Measurements from ENCODE around the gene EXOSC2.

EXOSC2 gene

DNA sequence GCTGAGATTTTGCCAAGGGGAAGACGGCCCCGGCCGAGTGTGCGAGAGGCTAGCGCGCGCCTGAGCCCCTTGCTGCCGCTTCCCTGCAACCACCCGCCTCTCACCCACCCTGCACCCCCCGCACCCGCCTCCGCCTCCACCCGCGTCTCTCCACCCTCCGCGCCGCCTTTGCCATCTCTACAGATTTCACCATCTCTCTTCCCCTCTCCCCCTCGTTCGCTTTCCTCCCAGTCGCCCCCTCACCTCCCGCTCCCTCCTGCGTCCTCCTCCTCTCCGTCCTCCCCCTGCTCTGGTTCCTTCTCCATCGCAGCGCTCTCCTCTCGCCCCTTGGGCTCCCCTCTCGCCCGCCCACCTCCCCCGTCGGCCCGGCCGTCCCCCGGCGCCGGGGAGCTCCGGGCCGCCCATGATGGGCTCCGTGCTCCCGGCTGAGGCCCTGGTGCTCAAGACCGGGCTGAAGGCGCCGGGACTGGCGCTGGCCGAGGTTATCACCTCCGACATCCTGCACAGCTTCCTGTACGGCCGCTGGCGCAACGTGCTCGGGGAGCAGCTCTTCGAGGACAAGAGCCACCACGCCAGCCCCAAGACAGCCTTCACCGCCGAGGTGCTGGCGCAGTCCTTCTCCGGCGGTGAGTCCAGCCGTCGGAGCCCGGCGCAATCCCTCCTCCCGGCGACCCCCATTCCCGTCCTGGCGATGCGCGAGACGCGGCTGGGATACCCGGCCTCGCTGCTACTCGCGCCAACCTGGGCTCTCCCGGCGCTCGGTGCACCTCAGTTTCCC lies 29.1 kb upstream of the EXOSC2 start, which contains the start of gene PRDM12:
TSS of gene PRDM12 (plus strand) at position 344 of the 778 bp plus-strand sequence. CDS start at position 404, 60 bp downstream.
- DNase-seq: no peak
- no peak within 1 kb of the TSS for H3K27ac Mint-ChIP-seq
- peaks cover 94% of the 10 kb centered on the region for H3K27me3 Mint-ChIP-seq

DNA sequence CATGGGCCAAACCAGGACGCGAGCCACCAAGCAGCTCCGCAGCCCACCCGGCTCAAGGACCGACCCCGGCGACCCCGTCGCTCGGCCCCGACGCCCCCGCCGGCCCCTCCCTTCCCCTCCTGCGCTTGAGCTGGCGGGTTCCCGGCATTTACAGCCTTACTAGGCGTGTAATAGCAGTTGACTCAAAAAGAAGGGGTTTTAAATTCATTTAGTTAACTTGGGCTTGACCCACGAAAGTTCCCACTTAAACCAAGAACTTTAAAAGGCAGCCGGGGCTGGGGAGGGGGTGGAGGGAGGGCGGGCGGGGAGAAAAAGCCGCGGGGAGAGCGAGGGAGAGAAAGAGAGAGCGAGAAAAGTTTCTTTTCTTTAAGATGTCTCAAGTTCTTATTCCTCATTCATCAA lies 28.6 kb upstream of the EXOSC2 start:
- Mint-ChIP-seq H3K27me3 (peaks cover 89% of the 10 kb centered on the region), H3K4me1 (peaks cover 56% of the 10 kb centered on the region), H3K27ac (no peak overlapping the region), H3K4me3 (peak overlapping the region in 1 of 2 donors; percentile 70), H3K9me3 (no peaks in the 10 kb centered on the region)
- DNase-seq (no peak), ATAC-seq (no peak)

More for the DNA sequence above, 29.1 kb upstream of the EXOSC2 start, which contains the start of gene PRDM12:
- Mint-ChIP-seq H3K9me3 (no peaks in the 10 kb centered on the region), H3K4me1 (peaks cover 62% of the 10 kb centered on the region), H3K4me3 (peak within 1 kb of the TSS; percentile 54 to 70)
- no peak for ATAC-seq

DNA sequence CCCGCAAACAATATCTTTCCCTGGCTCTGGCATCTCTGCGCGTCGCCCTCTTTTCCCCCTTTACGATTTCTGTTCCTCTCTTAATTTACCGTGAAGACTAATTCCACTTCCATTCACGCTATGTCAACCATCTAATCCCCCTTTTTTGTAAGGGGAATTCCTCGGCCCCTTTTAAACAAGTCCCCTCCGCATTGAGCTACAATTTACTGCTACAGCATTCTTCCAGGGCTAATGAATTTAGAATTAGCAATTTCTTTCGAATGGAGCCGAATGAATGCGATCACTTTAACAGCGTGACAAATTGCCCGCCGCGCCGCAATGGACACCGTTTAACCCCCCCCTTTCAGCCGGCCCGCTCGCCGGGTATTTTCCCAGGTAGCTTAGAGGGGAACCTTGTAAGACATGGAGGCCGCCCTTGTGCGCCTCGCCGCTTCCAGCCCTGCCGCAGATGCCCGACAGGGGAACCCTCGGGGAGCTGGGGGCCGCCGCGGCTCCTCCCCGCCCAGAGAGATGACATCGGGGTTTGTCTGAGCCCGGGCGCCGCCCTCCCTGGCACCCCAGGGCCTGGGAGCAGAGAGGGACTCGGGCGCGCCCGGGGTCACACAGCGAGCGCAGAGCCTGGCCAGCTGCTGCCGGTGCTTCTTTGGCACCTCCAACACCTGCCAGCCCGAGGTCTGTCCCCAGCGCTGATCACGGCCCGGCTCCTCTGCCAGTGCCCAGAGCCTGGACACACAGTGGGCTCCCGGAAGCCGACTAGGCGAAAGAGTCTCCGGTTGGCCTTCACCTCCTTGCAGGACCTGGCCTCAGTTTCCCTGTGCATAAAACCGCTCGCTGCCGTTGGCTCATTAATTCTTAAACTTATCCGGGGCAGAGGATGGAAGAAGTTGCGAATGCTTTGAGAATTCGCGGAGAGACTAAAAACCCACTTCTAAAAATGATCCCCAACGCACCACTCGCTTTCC lies 27.9 kb upstream of the EXOSC2 start:
- ATAC-seq (no peak), DNase-seq (no peak)
- Mint-ChIP-seq H3K27ac (peak overlapping the region in 1 of 2 donors; percentile 85), H3K4me3 (peak overlapping the region; percentile 31 to 70), H3K27me3 (peaks cover 82% of the 10 kb centered on the region), H3K9me3 (no peaks in the 10 kb centered on the region), H3K4me1 (peaks cover 53% of the 10 kb centered on the region)

DNA sequence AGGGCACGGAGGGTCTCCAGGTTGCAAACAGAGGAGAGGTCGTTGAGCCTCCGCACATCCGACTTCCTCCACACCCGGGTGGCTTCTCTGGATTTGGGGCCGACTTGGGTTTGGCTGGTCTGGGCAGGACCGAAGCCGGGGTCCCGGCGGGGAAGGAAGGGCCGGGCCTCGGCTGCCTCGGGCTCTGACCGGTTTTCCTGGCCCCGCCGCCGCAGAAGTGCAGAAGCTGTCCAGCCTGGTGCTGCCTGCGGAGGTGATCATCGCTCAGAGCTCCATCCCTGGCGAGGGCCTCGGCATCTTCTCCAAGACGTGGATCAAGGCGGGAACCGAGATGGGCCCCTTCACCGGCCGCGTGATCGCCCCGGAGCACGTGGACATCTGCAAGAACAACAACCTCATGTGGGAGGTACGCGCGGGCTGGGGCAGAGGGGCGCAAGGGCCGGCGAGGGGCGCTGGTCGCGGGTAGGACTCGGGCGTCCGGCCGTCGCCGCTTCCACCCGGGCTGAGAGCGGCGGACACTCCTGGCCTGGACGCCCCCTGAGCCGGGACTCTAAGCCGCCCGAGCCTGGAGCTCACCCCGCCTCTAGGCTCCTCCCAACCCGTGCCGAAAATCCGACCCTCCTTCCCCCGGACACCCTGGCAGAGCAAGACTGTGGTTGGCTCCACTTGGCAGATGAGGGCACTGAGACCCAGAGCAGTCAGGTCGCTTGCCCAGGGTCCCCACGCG lies 27.0 kb upstream of the EXOSC2 start:
- Mint-ChIP-seq H3K27me3 (peaks cover 73% of the 10 kb centered on the region), H3K27ac (no peak overlapping the region)

DNA sequence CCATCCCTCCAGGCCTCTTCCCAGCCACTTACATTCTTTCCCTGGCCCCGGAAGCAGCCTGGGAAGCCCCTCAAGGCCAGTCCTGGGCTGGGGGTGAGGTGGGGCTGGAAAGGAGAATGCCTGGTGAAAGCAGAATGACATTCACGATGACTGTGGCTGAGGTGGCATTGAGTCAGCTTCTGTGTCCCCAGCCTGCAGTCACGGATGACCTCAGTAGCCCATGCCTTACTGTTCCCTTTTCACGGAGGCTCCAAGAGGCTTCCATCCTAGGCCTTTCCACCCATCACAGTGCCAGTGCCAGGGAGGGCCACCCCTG lies 26.5 kb upstream of the EXOSC2 start:
- no peak for DNase-seq
- H3K27ac Mint-ChIP-seq: no peak overlapping the region
- peaks cover 41% of the 10 kb centered on the region for H3K4me1 Mint-ChIP-seq
- H3K4me3 Mint-ChIP-seq: no peak overlapping the region
- no peaks in the 10 kb centered on the region for H3K9me3 Mint-ChIP-seq
- H3K27me3 Mint-ChIP-seq: peaks cover 68% of the 10 kb centered on the region
- ATAC-seq: no peak

More for the DNA sequence above, 27.0 kb upstream of the EXOSC2 start:
- Mint-ChIP-seq H3K4me3 (no peak overlapping the region), H3K9me3 (no peaks in the 10 kb centered on the region), H3K4me1 (peaks cover 46% of the 10 kb centered on the region)
- DNase-seq (no peak), ATAC-seq (no peak)

DNA sequence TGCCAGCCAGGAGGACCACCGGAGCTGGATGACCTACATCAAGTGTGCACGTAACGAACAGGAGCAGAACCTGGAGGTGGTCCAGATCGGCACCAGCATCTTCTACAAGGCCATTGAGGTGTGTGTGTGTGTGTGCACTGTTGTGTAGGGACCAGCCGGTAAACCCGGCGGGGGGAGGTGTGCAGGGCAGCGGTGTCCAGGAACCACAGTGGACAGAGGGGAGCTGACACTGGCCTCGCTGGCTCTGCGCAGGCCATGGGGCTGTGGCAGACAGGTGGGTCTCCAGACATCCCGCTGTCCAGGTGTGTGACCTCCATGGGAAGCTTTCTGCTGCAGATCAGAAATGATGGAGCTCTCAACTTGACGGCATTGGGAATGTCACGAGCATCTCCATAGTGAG lies 25.4 kb upstream of the EXOSC2 start:
- H3K9me3 Mint-ChIP-seq: no peaks in the 10 kb centered on the region
- no peak overlapping the region for H3K27ac Mint-ChIP-seq
- peaks cover 29% of the 10 kb centered on the region for H3K4me1 Mint-ChIP-seq
- peaks cover 57% of the 10 kb centered on the region for H3K27me3 Mint-ChIP-seq
- DNase-seq (no peak), ATAC-seq (no peak)
- no peak overlapping the region for H3K4me3 Mint-ChIP-seq

DNA sequence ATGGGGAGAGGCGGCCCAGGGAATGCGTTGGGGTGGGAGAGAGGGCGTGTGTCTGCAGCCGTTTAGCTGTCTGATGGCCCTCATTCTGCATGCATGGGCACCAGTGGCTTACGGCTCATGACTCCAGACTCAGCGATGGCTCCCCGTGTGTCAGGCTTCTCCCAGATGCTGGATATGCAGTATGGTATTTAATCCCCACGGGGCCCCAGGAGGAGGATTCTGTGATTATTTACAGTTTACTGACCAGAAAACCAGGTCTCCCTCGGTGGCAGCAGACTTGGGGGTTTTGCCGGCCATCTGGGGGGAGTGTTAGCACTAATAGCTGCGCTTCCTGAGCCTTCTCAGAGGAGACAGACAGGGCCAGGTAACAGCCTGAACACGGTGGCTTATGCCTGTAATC lies 24.9 kb upstream of the EXOSC2 start:
- DNase-seq: no peak
- Mint-ChIP-seq H3K9me3 (no peaks in the 10 kb centered on the region), H3K27me3 (peaks cover 52% of the 10 kb centered on the region), H3K4me3 (no peak overlapping the region), H3K4me1 (peaks cover 27% of the 10 kb centered on the region), H3K27ac (no peak overlapping the region)
- no peak for ATAC-seq

DNA sequence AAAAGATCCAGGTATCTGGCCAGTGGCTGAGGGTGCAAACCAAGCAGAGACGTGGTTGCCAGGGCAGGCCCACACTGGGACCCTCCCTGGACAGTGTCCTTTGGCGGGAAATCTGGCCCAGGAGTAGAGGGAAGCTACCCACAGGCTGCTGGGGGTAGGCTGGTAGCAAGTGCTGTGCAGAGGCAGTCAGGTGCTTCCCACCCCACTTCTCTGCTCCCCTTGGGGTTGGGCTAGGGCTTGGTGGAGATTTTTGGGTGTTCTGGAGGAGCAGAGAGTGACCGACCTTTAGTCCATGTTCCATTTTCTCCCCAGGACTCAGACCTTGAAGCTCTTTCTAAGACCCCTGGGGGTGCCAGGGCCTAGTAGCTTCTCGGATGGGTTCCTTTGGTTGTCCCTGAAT lies 23.6 kb upstream of the EXOSC2 start:
- H3K4me1 Mint-ChIP-seq: peaks cover 16% of the 10 kb centered on the region
- H3K27me3 Mint-ChIP-seq: peaks cover 39% of the 10 kb centered on the region
- DNase-seq (no peak), ATAC-seq (no peak)
- no peaks in the 10 kb centered on the region for H3K9me3 Mint-ChIP-seq
- H3K4me3 Mint-ChIP-seq: no peak overlapping the region
- no peak overlapping the region for H3K27ac Mint-ChIP-seq

DNA sequence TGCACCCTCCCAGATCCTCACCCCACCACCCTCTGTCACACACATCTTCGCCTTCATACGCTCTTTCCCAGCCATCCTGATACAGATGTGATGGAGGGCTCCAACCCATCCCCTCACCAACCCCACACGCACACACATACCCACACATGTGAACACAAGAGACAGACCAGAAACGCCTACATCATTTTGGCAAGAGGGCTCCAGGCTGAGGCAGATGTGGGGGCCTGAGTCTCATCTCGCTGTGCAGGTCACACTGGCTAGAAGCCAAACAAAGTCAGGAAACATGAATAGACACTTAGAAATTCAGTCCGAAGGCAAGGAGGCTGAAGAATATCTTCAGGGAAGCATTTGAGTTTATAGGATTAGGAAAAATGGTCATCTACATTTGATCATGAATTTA lies 22.9 kb upstream of the EXOSC2 start:
- Mint-ChIP-seq H3K27me3 (peaks cover 32% of the 10 kb centered on the region), H3K9me3 (no peaks in the 10 kb centered on the region), H3K27ac (no peak overlapping the region), H3K4me3 (no peak overlapping the region), H3K4me1 (peaks cover 9% of the 10 kb centered on the region)
- ATAC-seq: no peak
- no peak for DNase-seq

DNA sequence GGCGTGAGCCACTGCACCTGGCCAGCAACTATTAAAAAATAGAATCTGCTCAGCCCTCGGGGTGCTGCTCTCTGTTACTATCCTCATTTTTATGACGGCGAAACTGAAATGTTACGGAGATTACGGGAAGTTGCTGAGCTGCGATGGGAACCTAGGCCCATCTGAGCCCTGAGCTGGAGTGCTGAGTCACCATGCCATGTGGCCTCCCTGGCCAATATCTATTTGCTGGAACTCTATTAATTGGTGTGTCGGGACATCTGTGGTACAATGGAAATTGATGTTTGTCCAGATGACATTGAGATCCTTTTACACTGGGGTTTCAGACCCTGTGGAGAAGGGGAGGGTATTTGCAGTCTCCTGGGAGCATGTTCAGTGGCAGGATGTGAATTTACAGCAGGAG lies 21.1 kb upstream of the EXOSC2 start:
- ATAC-seq: no peak
- peaks cover 14% of the 10 kb centered on the region for H3K27me3 Mint-ChIP-seq
- H3K4me3 Mint-ChIP-seq: no peak overlapping the region
- no peaks in the 10 kb centered on the region for H3K9me3 Mint-ChIP-seq
- no peak for DNase-seq
- H3K4me1 Mint-ChIP-seq: no peaks in the 10 kb centered on the region
- H3K27ac Mint-ChIP-seq: no peak overlapping the region

DNA sequence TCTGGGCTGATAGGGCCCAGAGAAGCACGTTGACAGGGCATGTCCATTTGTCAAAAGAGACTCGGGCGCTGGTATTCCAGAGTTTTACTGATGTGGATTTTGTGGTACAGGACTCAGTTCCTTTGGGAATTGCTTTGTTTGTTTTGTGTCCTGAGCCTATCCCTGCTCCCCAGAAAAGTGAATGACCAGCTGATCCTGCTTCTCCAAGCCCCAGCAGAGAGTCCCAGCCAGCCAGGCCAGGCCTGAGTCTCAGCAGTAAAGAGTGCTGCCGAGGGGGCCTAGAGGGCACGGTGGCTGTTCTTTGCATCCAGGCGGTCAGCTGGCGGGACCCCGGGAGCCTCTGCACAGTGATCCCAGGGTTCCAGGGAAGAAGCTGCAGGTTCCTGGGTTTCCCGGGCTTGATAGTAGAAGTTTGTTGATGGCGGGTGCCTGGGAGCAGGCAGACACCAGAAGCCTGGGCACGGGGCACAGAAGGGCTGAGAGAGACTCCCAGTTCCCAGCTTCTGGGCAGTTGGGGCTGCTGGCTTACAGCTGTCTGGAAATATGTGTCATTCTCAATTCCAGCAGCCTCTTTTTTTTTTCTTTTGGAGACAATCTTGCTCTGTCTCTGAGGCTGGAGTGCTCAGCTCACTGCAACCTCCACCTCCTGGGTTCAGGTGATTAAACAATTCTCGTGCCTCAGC lies 20.5 kb upstream of the EXOSC2 start:
- peaks cover 9% of the 10 kb centered on the region for H3K27me3 Mint-ChIP-seq
- DNase-seq (no peak), ATAC-seq (no peak)
- no peaks in the 10 kb centered on the region for H3K4me1 Mint-ChIP-seq
- H3K4me3 Mint-ChIP-seq: no peak overlapping the region
- H3K27ac Mint-ChIP-seq: no peak overlapping the region
- H3K9me3 Mint-ChIP-seq: no peaks in the 10 kb centered on the region

DNA sequence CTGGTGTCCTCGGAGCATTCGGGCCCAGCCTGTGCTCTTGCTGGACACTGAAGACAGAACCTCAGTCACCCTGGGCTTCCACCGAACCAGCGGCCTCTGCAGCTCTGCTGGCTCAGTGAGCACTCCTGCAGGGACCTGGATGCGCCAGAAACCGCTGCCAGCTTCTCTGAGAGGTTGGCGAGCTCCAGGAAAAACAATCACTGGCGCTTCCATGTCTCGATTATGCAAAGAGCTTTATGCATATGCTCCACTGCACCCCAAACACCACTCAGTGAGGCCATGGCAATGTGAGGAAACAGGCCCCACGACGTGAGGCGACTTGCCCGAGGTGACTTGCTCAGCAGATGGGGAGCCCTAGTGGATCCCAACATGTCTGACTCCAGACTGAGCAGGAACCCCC lies 18.2 kb upstream of the EXOSC2 start:
- peaks cover 24% of the 10 kb centered on the region for H3K27me3 Mint-ChIP-seq
- H3K4me3 Mint-ChIP-seq: no peak overlapping the region
- no peaks in the 10 kb centered on the region for H3K9me3 Mint-ChIP-seq
- H3K27ac Mint-ChIP-seq: no peak overlapping the region
- no peaks in the 10 kb centered on the region for H3K4me1 Mint-ChIP-seq
- DNase-seq (no peak), ATAC-seq (no peak)

DNA sequence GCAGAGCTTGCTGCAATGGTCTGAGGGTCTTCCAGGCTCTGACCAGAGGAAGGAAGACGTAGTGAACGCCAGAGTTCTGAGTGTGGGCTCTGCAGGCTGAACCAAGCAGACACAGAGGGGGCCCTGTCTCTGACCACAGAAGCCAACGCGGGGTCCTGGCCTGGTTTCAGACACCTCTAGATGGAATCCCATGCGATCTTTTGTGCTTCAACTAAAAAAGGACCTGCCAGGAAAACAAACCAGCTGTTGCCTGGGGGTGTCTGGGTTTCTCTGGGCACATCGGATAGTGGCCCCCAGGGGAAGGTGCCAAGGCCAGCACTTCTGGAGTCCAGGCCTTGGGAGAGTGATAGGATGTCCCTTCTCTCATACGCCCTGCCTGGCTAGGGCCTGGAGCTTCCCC lies 16.3 kb upstream of the EXOSC2 start:
- Mint-ChIP-seq H3K4me3 (no peak overlapping the region), H3K4me1 (peaks cover 5% of the 10 kb centered on the region), H3K9me3 (no peaks in the 10 kb centered on the region), H3K27ac (no peak overlapping the region), H3K27me3 (peaks cover 24% of the 10 kb centered on the region)
- ATAC-seq: no peak
- DNase-seq: no peak

DNA sequence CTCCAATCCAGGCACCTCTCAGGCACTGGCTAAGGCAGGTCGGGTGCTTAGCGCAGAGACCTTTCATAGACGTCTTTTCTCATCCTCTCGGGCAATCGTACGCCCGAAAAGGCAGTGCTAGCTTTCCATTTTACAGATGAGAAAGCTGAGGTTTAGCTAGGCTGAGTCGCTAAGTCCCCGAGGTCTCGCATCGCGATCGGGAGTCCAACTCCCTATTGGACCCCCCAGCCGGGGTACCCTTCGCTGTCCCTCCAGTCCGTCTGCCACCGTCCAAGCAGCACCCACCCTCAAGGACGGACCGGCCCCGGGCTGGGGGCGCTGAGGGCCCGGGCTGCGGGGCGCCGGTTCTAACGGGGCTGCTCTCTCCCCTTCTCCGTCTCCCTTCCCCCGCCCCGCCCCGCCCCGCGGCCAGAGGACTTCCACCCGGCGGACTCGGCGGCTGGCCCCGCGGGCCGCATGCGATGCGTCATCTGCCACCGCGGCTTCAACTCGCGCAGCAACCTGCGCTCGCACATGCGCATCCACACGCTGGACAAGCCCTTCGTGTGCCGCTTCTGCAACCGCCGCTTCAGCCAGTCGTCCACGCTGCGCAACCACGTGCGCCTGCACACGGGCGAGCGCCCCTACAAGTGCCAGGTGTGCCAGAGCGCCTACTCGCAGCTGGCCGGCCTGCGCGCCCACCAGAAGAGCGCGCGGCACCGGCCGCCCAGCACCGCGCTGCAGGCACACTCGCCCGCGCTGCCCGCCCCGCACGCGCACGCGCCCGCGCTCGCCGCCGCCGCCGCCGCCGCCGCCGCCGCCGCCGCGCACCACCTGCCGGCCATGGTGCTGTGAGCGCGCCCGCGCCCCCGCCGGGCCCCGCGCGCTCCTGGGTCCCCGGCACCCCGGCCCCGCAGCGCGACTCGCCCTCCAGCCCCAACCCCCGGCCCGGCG lies 12.5 kb upstream of the EXOSC2 start:
- no peaks in the 10 kb centered on the region for H3K9me3 Mint-ChIP-seq
- peaks cover 11% of the 10 kb centered on the region for H3K4me1 Mint-ChIP-seq
- H3K27me3 Mint-ChIP-seq: peaks cover 24% of the 10 kb centered on the region
- ATAC-seq (peak; percentile 70), DNase-seq (peak; percentile 63 to 69)
- no peak overlapping the region for H3K27ac Mint-ChIP-seq
- peak overlapping the region; percentile 93 to 97 for H3K4me3 Mint-ChIP-seq

Measured in stimulated activated naive CD8-positive, alpha-beta T cell treated with anti-CD3 and anti-CD28 coated beads, Interleukin-15, amount 100 ng/mL, for 72 hours (primary cell).